Measurements from ENCODE around the gene EHD3.

- TF ChIP-seq CTCF (IDR thresholded peaks at IDR 0.05; ENCODE audit: insufficient read depth, low read length) (no peak), POLR2AphosphoS5 (IDR thresholded peaks at IDR 0.05; ENCODE audit: low read depth) (no peak), GABPA (IDR thresholded peaks at IDR 0.05; ENCODE audit: low read depth) (no peak)
Observed at GRCh38 chr2:31287654-31288053, 53.7 kb downstream of the EHD3 start.
